HCT116 (cell line): Measurements from ENCODE around the gene RPL10. TPM values are rescaled to one million over a fixed set of nuclear protein-coding genes. Genes with fewer than 3 reads are reported as not detected.

Experiments used
- ATAC-seq: fragments of 200-7000 bp; cut with Tn5 transposase; 2 replicates; pipeline ENCODE4 v1.9.1; 2020; ENCODE audit warnings: mild to moderate bottlenecking, moderate library complexity
- BruUV-seq: library from RNA; stranded (reverse); fragments of 400-500 nt; replicated peaks from 2 replicates; lab custom pipeline; 2021; lab: Mats Ljungman, UMichigan
- CTCF ChIA-PET: fragments of 300-600 bp; sonication (Branson Sonifier 250); formaldehyde crosslinking; loops from one replicate; lab custom pipeline; 2021; ENCODE audit warnings: antibody characterized with exemption; lab: Charles Lee
- POLR2A ChIA-PET: fragments of 300-600, 350-600 bp; sonication (Branson Sonifier 250); formaldehyde crosslinking; loops from one replicate; lab custom pipeline; 2021; ENCODE audit warnings: antibody characterized with exemption; lab: Charles Lee
- RAD21 ChIA-PET, 2 experiments: fragments of 300-600 bp; sonication (Branson Sonifier 250); formaldehyde crosslinking; loops; one replicate each; lab custom pipeline; 2023; ENCODE audit warnings: low total read pairs in 2 of 2; ENCODE audit not compliant: uncharacterized antibody in 2 of 2, unreplicated experiment in 2 of 2, low non-redundant PET in 1 of 2; lab: Charles Lee
- DNase-seq: peaks from one replicate; pipeline ENCODE4 v3.0.0-alpha.2; 2010; ENCODE audit warnings: low read depth, low spot score
- H2AFZ ChIP-seq: fragments of 200-600 bp; shearing (Covaris generic), sonication (generic); 2 replicates; pipeline ENCODE4 v1.6.1; 2017; ENCODE audit warnings: low read depth, mixed run types, mixed read lengths, antibody characterized with exemption, low read length; ENCODE audit not compliant: poor library complexity, severe bottlenecking
- H3K27ac ChIP-seq: 2 replicates; pipeline ENCODE4 v1.5.1; 2012; ENCODE audit warnings: low read depth, low read length
- H3K27me3 ChIP-seq: fragments of 200-600 bp; sonication (generic); 2 replicates; pipeline ENCODE4 v1.6.1; 2016; ENCODE audit warnings: mixed run types, low read length, mixed read lengths; ENCODE audit not compliant: insufficient read depth
- H3K36me3 ChIP-seq, 2 experiments: fragments of 200-500 bp in 1 of 2; fragments of 200-600 bp in 1 of 2; sonication (Bioruptor generic) in 1 of 2; sonication (generic) in 1 of 2; 2 replicates each; pipeline versions ENCODE4 v1.5.1 to v1.6.1; 2014 to 2016; ENCODE audit warnings: low read length in 2 of 2, inconsistent platforms in 1 of 2, mixed read lengths in 1 of 2, mixed run types in 1 of 2; ENCODE audit not compliant: insufficient read depth in 2 of 2, control insufficient read depth in 1 of 2
- H3K4me1 ChIP-seq, 2 experiments: fragments of 200-600 bp in 1 of 2; sonication (generic) in 1 of 2; 2 replicates each; pipeline versions ENCODE4 v1.5.1 to v1.6.1; 2012 to 2017; ENCODE audit warnings: low read length in 2 of 2, inconsistent platforms in 1 of 2, mild to moderate bottlenecking in 1 of 2, mixed read lengths in 1 of 2, mixed run types in 1 of 2, moderate library complexity in 1 of 2; ENCODE audit not compliant: insufficient read depth in 2 of 2, control insufficient read depth in 1 of 2
- H3K4me2 ChIP-seq: fragments of 200-600 bp; sonication (generic); 2 replicates; pipeline ENCODE4 v1.6.1; 2017; ENCODE audit warnings: mixed run types, low read length, mixed read lengths
- H3K4me3 ChIP-seq, 2 experiments: fragments of 200-600 bp in 1 of 2; sonication (generic) in 1 of 2; replicated peaks in 1 of 2; 2 replicates each; pipeline ENCODE4 v1.5.1; 2011 to 2016; ENCODE audit warnings: low read length in 2 of 2, control low read depth in 1 of 2, low read depth in 1 of 2, mild to moderate bottlenecking in 1 of 2, mixed read lengths in 1 of 2, mixed run types in 1 of 2
- H3K79me2 ChIP-seq: fragments of 200-600 bp; sonication (generic); 2 replicates; pipeline ENCODE4 v1.6.1; 2017; ENCODE audit warnings: mild to moderate bottlenecking, mixed run types, low read length, moderate library complexity, mixed read lengths; ENCODE audit not compliant: insufficient read depth
- H3K9ac ChIP-seq: fragments of 200-600 bp; sonication (generic); 2 replicates; pipeline ENCODE4 v1.6.1; 2016; ENCODE audit warnings: low read length, mixed read lengths
- H3K9me2 ChIP-seq: fragments of 200-600 bp; sonication (generic), shearing (Covaris generic); 2 replicates; pipeline ENCODE4 v1.6.1; 2017; ENCODE audit warnings: mixed run types, mild to moderate bottlenecking, moderate library complexity; ENCODE audit not compliant: insufficient read depth
- H3K9me3 ChIP-seq, 2 experiments: fragments of 200-500 bp in 1 of 2; fragments of 200-600 bp in 1 of 2; sonication (Bioruptor generic) in 1 of 2; sonication (generic) in 1 of 2; 2 replicates each; pipeline ENCODE4 v1.6.1; 2014 to 2017; ENCODE audit warnings: low read length in 2 of 2, mixed read lengths in 2 of 2, inconsistent platforms in 1 of 2, low read depth in 1 of 2, mild to moderate bottlenecking in 1 of 2, mixed run types in 1 of 2, moderate library complexity in 1 of 2; ENCODE audit not compliant: control insufficient read depth in 1 of 2, insufficient read depth in 1 of 2
- H4K20me1 ChIP-seq: fragments of 200-600 bp; sonication (generic), shearing (Covaris generic); 2 replicates; pipeline ENCODE4 v1.6.1; 2017; ENCODE audit warnings: mixed run types, mild to moderate bottlenecking, moderate library complexity; ENCODE audit not compliant: insufficient read depth
- CBX3 ChIP-seq: IDR thresholded peaks from 2 replicates; pipeline ENCODE4 v1.6.1; 2012; ENCODE audit warnings: low read depth
- CEBPB ChIP-seq: IDR thresholded peaks from 2 replicates; pipeline ENCODE4 v1.6.1; 2012; ENCODE audit warnings: low read depth
- FOSL1 ChIP-seq: IDR thresholded peaks from 2 replicates; pipeline ENCODE4 v1.6.1; 2012; ENCODE audit warnings: low read depth
- JUND ChIP-seq: IDR thresholded peaks from 2 replicates; pipeline ENCODE4 v1.6.1; 2012
- MAX ChIP-seq: IDR thresholded peaks from 2 replicates; pipeline ENCODE4 v1.6.1; 2012
- SIN3A ChIP-seq: IDR thresholded peaks from 2 replicates; pipeline ENCODE4 v1.6.1; 2012; ENCODE audit warnings: low read depth
- SRF ChIP-seq: IDR thresholded peaks from 2 replicates; pipeline ENCODE4 v1.6.1; 2012; ENCODE audit warnings: low read depth
- ZBTB33 ChIP-seq: IDR thresholded peaks from 2 replicates; pipeline ENCODE4 v1.6.1; 2011; ENCODE audit warnings: mild to moderate bottlenecking, low read length, moderate library complexity; ENCODE audit not compliant: insufficient replicate concordance; ENCODE audit errors: extremely low read depth
- ZFX ChIP-seq: fragments of 450-650 bp; IDR thresholded peaks from 2 replicates; pipeline ENCODE4 v1.6.1; 2017
- ZNF274 ChIP-seq: fragments of 200-500 bp; sonication (Bioruptor generic); IDR thresholded peaks from 2 replicates; pipeline ENCODE4 v1.6.1; 2014; ENCODE audit warnings: mild to moderate bottlenecking, low read depth, low read length, inconsistent platforms
- intact Hi-C: fragments of 100-400 bp; cut with micrococcal nuclease; formaldehyde crosslinking; loops from 2 replicates; pipeline ENCODE4 v1.10.0; 2022
- total RNA-seq: library from RNA; stranded (reverse); gene quantifications from one replicate; pipeline ENCODE4 v1.2.1, GENCODE V29; 2021; ENCODE audit not compliant: unreplicated experiment

RPL10 gene
- total RNA-seq, 1 experiment from 2014 or later = 3,069 TPM

GRCh38 chrX:154441564-154441963, 43.4 kb downstream of the RPL10 start (continued):
- no peak for TF ChIP-seq ZBTB33

- Histone ChIP-seq H3K79me2 (peaks cover 37% of the 10 kb centered on the region), H3K4me3 (no peak overlapping the region), H3K9ac (no peak overlapping the region), H3K27ac (no peak overlapping the region), H4K20me1 (no peaks in the 10 kb centered on the region), H3K4me2 (no peak overlapping the region), H3K9me3 (no peaks in the 10 kb centered on the region), H3K36me3 (no peaks in the 10 kb centered on the region; a peak in 1 of 4 replicates), H2AFZ (no peak overlapping the region), H3K4me1 (peaks cover 6 to 26% of the 10 kb centered on the region in 2 experiments; a peak in 3 of 4 replicates), H3K9me2 (no peaks in the 10 kb centered on the region), H3K27me3 (no peaks in the 10 kb centered on the region)
- DNase-seq = no peak
- TF ChIP-seq SIN3A (no peak), ZNF274 (no peak), MAX (no peak), CEBPB (no peak), FOSL1 (no peak), JUND (no peak), ZFX (no peak), CBX3 (no peak), SRF (no peak)
- RAD21 ChIA-PET = no interaction called here
- ATAC-seq = no peak
- intact Hi-C loops = loop anchor here (5.0 kb wide), 1 partner anchor 35 kb away; the partner anchor contains the start of gene LAGE3
- CTCF ChIA-PET = no interaction called here
- BruUV-seq = no TSS peak
- POLR2A ChIA-PET = no interaction called here
Measured at GRCh38 chrX:154441984-154442707, 44.0 kb downstream of the RPL10 start.
